Measurements from ENCODE around the gene ETV4.

DNA sequence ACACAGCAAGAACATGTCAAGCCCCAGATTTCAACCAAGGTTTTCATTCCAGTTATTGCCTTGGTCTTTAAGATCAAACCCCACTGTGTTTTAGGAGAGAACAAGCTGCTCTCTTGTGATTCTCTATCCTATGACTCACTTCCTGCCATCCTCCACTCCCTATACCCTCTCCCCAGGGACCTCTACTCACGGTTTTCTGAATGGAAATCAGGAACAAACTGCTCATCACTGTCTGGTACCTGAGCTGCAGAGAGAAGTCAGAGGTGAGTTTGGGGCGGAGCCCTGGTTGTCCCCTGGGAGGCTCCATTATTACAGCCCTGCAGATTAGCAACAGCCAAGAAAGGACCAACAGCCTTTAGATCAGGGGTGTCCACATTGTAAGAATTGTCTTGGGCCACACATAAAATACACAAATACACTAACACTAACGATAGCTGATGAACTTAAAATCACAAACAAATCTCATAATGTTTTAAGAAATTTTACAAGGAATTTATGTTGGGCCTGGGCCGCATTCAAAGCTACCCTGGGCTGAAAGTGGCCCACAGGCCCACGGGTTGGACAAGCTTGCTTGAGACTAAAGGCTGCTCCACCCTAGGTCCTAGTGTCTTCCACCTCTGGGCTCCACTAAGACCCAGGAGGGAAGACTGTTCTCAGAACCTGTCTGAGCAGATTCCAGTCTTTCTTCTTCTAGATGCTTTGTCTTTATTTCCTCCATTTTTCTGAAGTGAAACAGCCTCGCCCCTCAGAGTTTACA, 9.7 kb downstream of the ETV4 start:
- no peak for TF ChIP-seq POLR2A (IDR thresholded peaks at IDR 0.05)
- TF ChIP-seq, protein P1, sequence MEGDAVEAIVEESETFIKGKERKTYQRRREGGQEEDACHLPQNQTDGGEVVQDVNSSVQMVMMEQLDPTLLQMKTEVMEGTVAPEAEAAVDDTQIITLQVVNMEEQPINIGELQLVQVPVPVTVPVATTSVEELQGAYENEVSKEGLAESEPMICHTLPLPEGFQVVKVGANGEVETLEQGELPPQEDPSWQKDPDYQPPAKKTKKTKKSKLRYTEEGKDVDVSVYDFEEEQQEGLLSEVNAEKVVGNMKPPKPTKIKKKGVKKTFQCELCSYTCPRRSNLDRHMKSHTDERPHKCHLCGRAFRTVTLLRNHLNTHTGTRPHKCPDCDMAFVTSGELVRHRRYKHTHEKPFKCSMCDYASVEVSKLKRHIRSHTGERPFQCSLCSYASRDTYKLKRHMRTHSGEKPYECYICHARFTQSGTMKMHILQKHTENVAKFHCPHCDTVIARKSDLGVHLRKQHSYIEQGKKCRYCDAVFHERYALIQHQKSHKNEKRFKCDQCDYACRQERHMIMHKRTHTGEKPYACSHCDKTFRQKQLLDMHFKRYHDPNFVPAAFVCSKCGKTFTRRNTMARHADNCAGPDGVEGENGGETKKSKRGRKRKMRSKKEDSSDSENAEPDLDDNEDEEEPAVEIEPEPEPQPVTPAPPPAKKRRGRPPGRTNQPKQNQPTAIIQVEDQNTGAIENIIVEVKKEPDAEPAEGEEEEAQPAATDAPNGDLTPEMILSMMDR (IDR thresholded peaks at IDR 0.05) = no peak

Data from breast epithelium (tissue), 3 donors.